HepG2 (cell line): Measurements from ENCODE around the gene PRDM11. TPM values are rescaled to one million over a fixed set of nuclear protein-coding genes. Genes with fewer than 3 reads are reported as not detected.

ENCODE experiments used
- ATAC-seq: fragments of 200-7000 bp; cut with Tn5 transposase; 3 replicates; pipeline ENCODE4 v1.9.1; 2020; ENCODE audit warnings: mild to moderate bottlenecking, moderate library complexity
- BruUV-seq: library from RNA; stranded (reverse); fragments of 400-500 nt; replicated peaks from 2 replicates; lab custom pipeline; 2021; lab: Mats Ljungman, UMichigan
- CTCF ChIA-PET: fragments of 300-600 bp; formaldehyde crosslinking; extraction: SDS; loops from one replicate; lab custom pipeline; 2021; ENCODE audit warnings: low total read pairs, inconsistent platforms, low intra/inter-chr PET ratio; lab: Yijun Ruan, JAX
- POLR2A ChIA-PET: fragments of 350-600 bp; sonication (Branson Sonifier 250); formaldehyde crosslinking; loops from one replicate; lab custom pipeline; 2020; ENCODE audit warnings: antibody characterized with exemption, inconsistent platforms; lab: Yijun Ruan, JAX
- DNase-seq: peaks from one replicate; pipeline ENCODE4 v3.0.0-alpha.2; 2015; ENCODE audit warnings: low spot score
- FAIRE-seq: peaks from 3 replicates; lab custom pipeline; 2011; peaks lifted over from hg19 to GRCh38; lab: Jason Lieb, UNC
- H2AFZ ChIP-seq: one replicate; pipeline ENCODE4 v1.6.1; 2011; ENCODE audit warnings: low read length, inconsistent platforms
- H3K27ac ChIP-seq: fragments of 300-600 bp; 3 replicates; pipeline ENCODE4 v1.8.0; 2011; ENCODE audit warnings: mixed run types, mild to moderate bottlenecking, mixed read lengths, low read length, inconsistent platforms; ENCODE audit not compliant: insufficient read depth; ENCODE audit errors: extremely low read length
- H3K27me3 ChIP-seq, 2 experiments: fragments of 200-600 bp in 1 of 2; 2 replicates in 1 of 2; 3 replicates in 1 of 2; pipeline versions ENCODE4 v1.6.0 to v1.8.0; 2011; ENCODE audit warnings: low read length in 2 of 2, mild to moderate bottlenecking in 2 of 2, moderate library complexity in 2 of 2, inconsistent platforms in 1 of 2; ENCODE audit not compliant: insufficient read depth in 2 of 2, control insufficient read depth in 1 of 2
- H3K36me3 ChIP-seq, 2 experiments: fragments of 200-600 bp in 1 of 2; replicated peaks in 1 of 2; 2 replicates in 1 of 2; 3 replicates in 1 of 2; pipeline versions ENCODE4 v1.5.1 to v1.8.0; 2011; ENCODE audit warnings: low read length in 2 of 2, inconsistent platforms in 1 of 2; ENCODE audit not compliant: insufficient read depth in 2 of 2, control insufficient read depth in 1 of 2
- H3K4me1 ChIP-seq: 2 replicates; pipeline ENCODE4 v1.5.1; 2012; ENCODE audit warnings: low read length, inconsistent platforms; ENCODE audit not compliant: insufficient read depth
- H3K4me2 ChIP-seq: 2 replicates; pipeline ENCODE4 v1.6.0; 2011; ENCODE audit warnings: low read depth, low read length, inconsistent platforms
- H3K4me3 ChIP-seq, 3 experiments: fragments of 200-600 bp in 1 of 3; sonication (generic), shearing (Covaris generic) in 1 of 3; replicated peaks in 1 of 3; 2 replicates each; pipeline ENCODE4 v1.5.1; 2011 to 2016; ENCODE audit warnings: low read length in 3 of 3, inconsistent platforms in 2 of 3, low read depth in 2 of 3, mild to moderate bottlenecking in 2 of 3, control low read depth in 1 of 3, mixed read lengths in 1 of 3; ENCODE audit not compliant: insufficient read depth in 1 of 3
- H3K79me2 ChIP-seq: one replicate; pipeline ENCODE4 v1.6.1; 2011; ENCODE audit warnings: low read length, inconsistent platforms; ENCODE audit not compliant: insufficient read depth
- H3K9ac ChIP-seq: 2 replicates; pipeline ENCODE4 v1.6.0; 2011; ENCODE audit warnings: mild to moderate bottlenecking, low read depth, low read length, inconsistent platforms; ENCODE audit not compliant: insufficient read depth
- H3K9me3 ChIP-seq: 2 replicates; pipeline ENCODE4 v1.5.1; 2012; ENCODE audit warnings: mild to moderate bottlenecking, low read length
- H4K20me1 ChIP-seq: 2 replicates; pipeline ENCODE4 v1.6.0; 2011; ENCODE audit warnings: inconsistent platforms, mild to moderate bottlenecking, low read length, moderate library complexity; ENCODE audit not compliant: insufficient read depth
- ATF2 ChIP-seq: sonication (generic); formaldehyde crosslinking; IDR thresholded peaks from 2 replicates; pipeline ENCODE4 v1.4.0; 2020; ENCODE audit warnings: missing genetic modification reagents
- CREB1 ChIP-seq, 2 experiments: fragments of 450-650 bp in 1 of 2; IDR thresholded peaks; 2 replicates each; pipeline ENCODE4 v1.6.1; 2016 to 2017; ENCODE audit warnings: control low read depth in 1 of 2, mild to moderate bottlenecking in 1 of 2, missing compliant biosample characterization in 1 of 2, missing genetic modification characterization in 1 of 2
- CTCF ChIP-seq: sonication (generic); formaldehyde crosslinking; IDR thresholded peaks from 2 replicates; pipeline ENCODE4 v1.5.0; 2020; ENCODE audit warnings: mild to moderate bottlenecking, missing genetic modification reagents, moderate library complexity
- DNMT3B ChIP-seq: conservative IDR thresholded peaks from 2 replicates; pipeline ENCODE4 v1.6.1; 2016; ENCODE audit warnings: missing biosample characterization, control low read depth
- NFATC3 ChIP-seq: sonication (generic); formaldehyde crosslinking; IDR thresholded peaks from 2 replicates; pipeline ENCODE4 v1.5.1; 2020; ENCODE audit warnings: mild to moderate bottlenecking, missing genetic modification reagents
- PHF20 ChIP-seq: sonication (generic); formaldehyde crosslinking; IDR thresholded peaks from 2 replicates; pipeline ENCODE4 v1.5.0; 2020; ENCODE audit warnings: mild to moderate bottlenecking, missing genetic modification reagents
- SMARCE1 ChIP-seq: fragments of 450-650 bp; IDR thresholded peaks from 2 replicates; pipeline ENCODE4 v1.6.1; 2017; ENCODE audit warnings: borderline replicate concordance
- SNAPC4 ChIP-seq: sonication (generic); formaldehyde crosslinking; IDR thresholded peaks from 2 replicates; pipeline ENCODE4 v1.4.0; 2020; ENCODE audit warnings: mild to moderate bottlenecking, missing genetic modification reagents
- ZHX1 ChIP-seq: sonication (generic); formaldehyde crosslinking; IDR thresholded peaks from 2 replicates; pipeline ENCODE4 v1.8.1; 2022; ENCODE audit warnings: low read depth, mild to moderate bottlenecking, missing genetic modification reagents
- ZNF12 ChIP-seq: sonication (generic); formaldehyde crosslinking; IDR thresholded peaks from 2 replicates; pipeline ENCODE4 v1.5.0; 2020; ENCODE audit warnings: missing genetic modification reagents
- ZNF615 ChIP-seq: sonication (generic); formaldehyde crosslinking; IDR thresholded peaks from 2 replicates; pipeline ENCODE4 v1.5.0; 2020; ENCODE audit warnings: mild to moderate bottlenecking, missing genetic modification reagents, borderline replicate concordance
- ZNF773 ChIP-seq: sonication (generic); formaldehyde crosslinking; IDR thresholded peaks from 2 replicates; pipeline ENCODE4 v1.4.0; 2020; ENCODE audit warnings: missing genetic modification reagents, borderline replicate concordance
- WGBS: methylation state at CpG from one replicate; pipeline ENCODE4 v1.1.6; 2017; ENCODE audit warnings: low lambda C conversion rate; 5-methylcytosine and 5-hydroxymethylcytosine counted together
- in situ Hi-C: cut with HindIII; loops from 2 replicates; pipeline ENCODE4 v1.10.0; 2017; ENCODE audit warnings: low pct_unique_long_range_greater_than_20kb; ENCODE audit not compliant: extremely low pct_ligation_motif_present
- intact Hi-C: fragments of 100-400 bp; cut with micrococcal nuclease; formaldehyde crosslinking; loops from one replicate; pipeline ENCODE4 v1.10.0; 2022; ENCODE audit not compliant: unreplicated experiment
- polyA plus RNA-seq, 8 experiments: library from polyadenylated mRNA; depleted of rRNA in 3 of 8; stranded (reverse) in 7 of 8; unstranded in 1 of 8; fragments of >200 nt; fragmentation: Illumina TruSeq in 4 of 8; extraction: Trizol in 4 of 8; gene quantifications; 2 replicates each; pipeline versions ENCODE4 v1.2.1 to v1.2.3, GENCODE V29; 2011 to 2016; ENCODE audit warnings: low read depth in 4 of 8, missing spikeins in 1 of 8, mixed read lengths in 1 of 8; ENCODE audit not compliant: insufficient read depth in 1 of 8
- total RNA-seq, 5 experiments: library from RNA; depleted of rRNA; stranded (reverse); fragments of >200 nt; fragmentation: Illumina TruSeq; extraction: Trizol; gene quantifications; 2 replicates each; pipeline ENCODE4 v1.2.3, GENCODE V29; 2016; ENCODE audit warnings: low read depth in 1 of 5

PRDM11 gene
- total and polyA plus RNA-seq, 2 of the 13 experiments (the other 11 are each of a cell fraction or from before 2014, with no cell fraction given): 3.4 to 4.7 TPM

- TF ChIP-seq SNAPC4 (CRISPR knock-in tag) (no peak), ZNF615 (CRISPR knock-in tag) (no peak), ZNF12 (no peak), DNMT3B (no peak), ATF2 (CRISPR knock-in tag) (no peak), ZNF773 (CRISPR knock-in tag) (no peak)
- TF ChIP-seq, all 625 proteins: peak for 0
Observed at GRCh38 chr11:45254070-45254469, 107.6 kb downstream of the PRDM11 start (continued).

- no peak overlapping the region for H2AFZ ChIP-seq
- ATAC-seq: no peak
- H3K4me3 ChIP-seq: no peak overlapping the region
- intact Hi-C loops (no loop called here), in situ Hi-C loops (no loop called here)
- no peak overlapping the region for H3K27ac ChIP-seq
- no peaks in the 10 kb centered on the region for H3K4me1 ChIP-seq
- BruUV-seq: no TSS peak
- no peaks in the 10 kb centered on the region for H3K36me3 ChIP-seq
- 4% methylated on average over 4 of the region's 4 CpGs for WGBS
- no peaks in the 10 kb centered on the region for H4K20me1 ChIP-seq
- no peak for FAIRE-seq
- no peaks in the 10 kb centered on the region for H3K79me2 ChIP-seq
- no peak for DNase-seq
- CTCF ChIA-PET: no interaction called here
- H3K4me2 ChIP-seq: no peak overlapping the region
- H3K9me3 ChIP-seq: no peaks in the 10 kb centered on the region
- no peak overlapping the region for H3K9ac ChIP-seq
- POLR2A ChIA-PET: no interaction called here
- H3K27me3 ChIP-seq: peaks cover 0 to 5% of the 10 kb centered on the region in 2 experiments; a peak in 2 of 5 replicates
- TF ChIP-seq SMARCE1 (no peak), NFATC3 (CRISPR knock-in tag) (no peak), PHF20 (no peak), CREB1 (IDR thresholded peaks at IDR 0.05) (no peak), CREB1 (CRISPR knock-in tag; IDR thresholded peaks at IDR 0.05) (no peak), ZHX1 (no peak), CTCF (CRISPR knock-in tag) (no peak)
Observed at GRCh38 chr11:45258982-45259530, 112.6 kb downstream of the PRDM11 start.
